UCSD-AML1 (cell line): Measurements from ENCODE around the gene QPRT.
A peak's percentile ranks its signal among the peaks of the same experiment; 100 is the strongest.
"Not testable (repeated sequence)": the region's sequence is repeated elsewhere in the genome, so short reads cannot be mapped to it uniquely, and the experiment has no call there.

Experiments used
- DNase-seq: peaks from one replicate; lab custom pipeline; 2025; ENCODE audit not compliant: unreplicated experiment; lab: John Stamatoyannopoulos, UW

QPRT gene

GRCh38 chr16:29678691-29679267 lies at the start of gene QPRT:
Gene QPRT, plus strand, starts transcription at chr16:29679180. Its CDS starts 18 bp downstream, at chr16:29679198.
- peak; percentile 70 for DNase-seq

- DNase-seq, result not testable (repeated sequence)
These were observed 49.7 kb upstream of the QPRT start for GRCh38 chr16:29629318-29629717.

GRCh38 chr16:29631658-29632057 lies 47.3 kb upstream of the QPRT start:
- not testable (repeated sequence) for DNase-seq

GRCh38 chr16:29635902-29636301 lies 43.1 kb upstream of the QPRT start:
- not testable (repeated sequence) for DNase-seq

- not testable (repeated sequence) for DNase-seq
These were observed 42.6 kb upstream of the QPRT start for GRCh38 chr16:29636368-29636767.

GRCh38 chr16:29638751-29639150 lies 40.2 kb upstream of the QPRT start:
- DNase-seq, result not testable (repeated sequence)

- DNase-seq, result no peak
These were observed 37.4 kb upstream of the QPRT start for GRCh38 chr16:29641561-29641960.

GRCh38 chr16:29643596-29643995 lies 35.4 kb upstream of the QPRT start:
- DNase-seq, result no peak

- DNase-seq, result no peak
These were observed 34.6 kb upstream of the QPRT start for GRCh38 chr16:29644338-29644857.

GRCh38 chr16:29644973-29645693 lies 33.8 kb upstream of the QPRT start:
- DNase-seq, result no peak

GRCh38 chr16:29645694-29646187 lies 33.2 kb upstream of the QPRT start:
- no peak for DNase-seq

GRCh38 chr16:29646947-29647346 lies 32.0 kb upstream of the QPRT start:
- DNase-seq, result no peak

GRCh38 chr16:29649588-29650494 lies 29.1 kb upstream of the QPRT start:
- DNase-seq, result no peak

- DNase-seq, result no peak
These were observed 28.2 kb upstream of the QPRT start for GRCh38 chr16:29650771-29651170.

- DNase-seq, result no peak
These were observed 27.1 kb upstream of the QPRT start for GRCh38 chr16:29651774-29652349.

GRCh38 chr16:29653471-29653870 lies 25.5 kb upstream of the QPRT start:
- DNase-seq, result peak; percentile 53

GRCh38 chr16:29653890-29654289 lies 25.1 kb upstream of the QPRT start:
- not testable (repeated sequence) for DNase-seq

GRCh38 chr16:29656688-29657523 lies 22.1 kb upstream of the QPRT start:
- no peak for DNase-seq

- no peak for DNase-seq
These were observed 20.3 kb upstream of the QPRT start for GRCh38 chr16:29658705-29659104.
